GM19043 (cell line): ENCODE data around the gene HOXA7.

ENCODE experiments used
- ATAC-seq: cut with Tn5 transposase; IDR thresholded peaks from one replicate; pipeline ENCODE4 v1.9.1; 2021; ENCODE audit warnings: low read depth; ENCODE audit not compliant: unreplicated experiment

Gene HOXA7

GRCh38 chr7:27149842-27150567 is 6.5 kb downstream of the HOXA7 start:
- no peak for ATAC-seq

GRCh38 chr7:27148756-27149641 is 7.5 kb downstream of the HOXA7 start:
- ATAC-seq = no peak

DNA sequence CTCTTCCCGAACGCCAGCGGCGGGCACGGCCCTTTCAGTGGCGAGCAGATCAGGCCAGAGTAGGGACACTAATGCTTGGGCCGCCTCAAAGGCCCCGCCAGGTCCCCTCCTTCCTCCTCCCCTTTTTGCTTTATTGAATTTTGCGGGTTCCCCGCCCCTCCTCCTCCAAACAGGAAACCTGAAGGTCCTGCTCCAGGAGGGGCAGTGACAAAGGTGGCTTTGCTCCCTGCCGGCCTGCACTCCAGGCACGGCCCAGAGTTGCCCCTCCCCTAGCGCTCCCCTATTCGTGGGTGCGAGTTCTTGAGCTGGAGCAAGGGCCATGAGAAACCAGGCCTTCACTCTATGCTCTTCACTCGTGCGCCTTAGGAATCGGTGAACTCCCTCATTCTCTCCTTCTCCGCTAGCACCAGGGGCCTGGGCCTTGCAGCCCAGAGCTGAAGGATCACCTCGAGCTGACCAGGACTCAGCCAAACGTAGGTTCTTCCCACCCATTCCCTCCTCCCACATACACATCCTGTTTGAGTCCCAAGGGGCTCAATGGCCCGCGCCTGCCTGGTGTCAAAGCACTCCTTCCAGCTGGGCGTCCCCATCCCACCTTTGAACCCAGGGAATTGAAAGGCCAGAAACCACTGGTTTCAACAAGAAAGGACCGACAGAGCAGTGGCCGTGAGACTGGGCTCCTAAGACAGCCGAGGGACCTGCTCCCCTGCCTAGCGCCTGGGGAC is 8.3 kb downstream of the HOXA7 start:
- no peak for ATAC-seq

DNA sequence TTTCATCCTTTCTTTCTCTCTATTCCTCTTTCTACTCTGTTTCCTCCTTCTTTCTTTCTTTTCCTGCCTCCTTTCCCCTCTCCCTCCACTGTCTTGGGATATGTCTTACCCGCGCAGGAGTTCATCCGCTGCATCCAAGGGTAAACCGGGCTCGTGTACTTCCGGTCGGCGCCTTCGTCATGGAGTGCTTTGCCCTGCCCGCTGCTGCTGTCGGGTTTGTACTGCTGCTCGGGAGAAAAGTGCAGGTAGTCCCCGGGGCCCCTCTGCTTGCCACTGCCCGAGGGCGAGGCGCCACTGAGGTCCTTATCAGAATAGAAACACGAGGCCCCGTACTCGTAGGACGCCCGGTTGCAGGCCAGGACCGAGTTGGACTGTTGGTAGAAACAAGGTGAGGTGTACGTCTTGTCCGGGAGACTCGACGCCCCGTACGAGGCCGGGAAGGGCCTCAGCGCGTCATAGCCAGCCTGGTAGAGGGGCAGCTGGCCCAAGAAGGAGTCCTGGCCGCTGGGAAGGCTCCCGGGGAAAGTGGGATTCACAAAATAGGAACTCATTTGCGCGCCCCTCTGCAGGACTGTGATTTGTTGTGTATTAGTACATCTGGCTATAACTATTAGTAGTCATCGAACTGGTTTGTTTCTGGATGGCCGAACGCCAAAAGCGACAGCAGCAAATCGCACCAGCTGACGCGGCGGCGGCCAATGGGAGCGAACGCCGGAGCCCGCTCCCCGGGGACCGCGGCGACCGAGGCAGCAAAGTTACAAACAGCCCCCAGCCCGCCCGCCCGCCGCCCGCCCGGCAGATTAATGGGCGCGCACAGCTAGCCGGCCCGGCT is 9.1 kb downstream of the HOXA7 start, which contains the start of gene HOXA6:
TSS of gene HOXA6 (minus strand) at position 576 of the 832 bp plus-strand sequence. CDS start at position 551, 25 bp downstream.
- no peak for ATAC-seq

GRCh38 chr7:27146491-27147198 is 9.8 kb downstream of the HOXA7 start:
- ATAC-seq = no peak

- ATAC-seq = no peak
Observed at GRCh38 chr7:27145914-27146412, 10.5 kb downstream of the HOXA7 start.

GRCh38 chr7:27145165-27145913 is 11.1 kb downstream of the HOXA7 start:
- ATAC-seq = no peak

- no peak for ATAC-seq
Observed at GRCh38 chr7:27144781-27145164, 11.7 kb downstream of the HOXA7 start.

- no peak for ATAC-seq
Observed at GRCh38 chr7:27143950-27144780, 12.3 kb downstream of the HOXA7 start.

- ATAC-seq = no peak
Observed at GRCh38 chr7:27143023-27143949, 13.2 kb downstream of the HOXA7 start, which contains the start of gene HOXA5. Gene HOXA5, minus strand, starts transcription at chr7:27143681. Its CDS starts 74 bp downstream, at chr7:27143607.

DNA sequence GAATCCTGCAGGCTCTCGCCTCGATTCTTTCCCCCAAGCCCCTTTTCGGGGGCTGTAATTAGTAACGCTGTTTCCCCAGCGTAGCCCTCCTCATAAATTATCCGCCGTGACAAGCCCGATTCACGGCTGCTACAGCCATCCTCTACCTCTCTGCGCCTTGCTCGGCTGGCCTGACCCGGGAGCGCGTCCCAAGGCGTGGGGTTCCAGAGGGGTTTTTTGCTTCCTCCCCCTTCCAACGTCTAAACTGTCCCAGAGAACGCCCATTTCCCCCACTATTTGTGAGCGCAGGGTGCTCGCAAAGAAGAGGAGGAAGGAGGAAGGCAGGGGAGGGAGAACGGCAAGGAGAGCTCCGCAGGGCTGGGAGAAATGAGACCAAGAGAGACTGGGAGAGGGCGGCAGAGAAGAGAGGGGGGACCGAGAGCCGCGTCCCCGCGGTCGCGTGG is 13.9 kb downstream of the HOXA7 start:
- no peak for ATAC-seq

GRCh38 chr7:27141923-27142579 is 14.4 kb downstream of the HOXA7 start:
- no peak for ATAC-seq

GRCh38 chr7:27141137-27141922 is 15.1 kb downstream of the HOXA7 start:
- no peak for ATAC-seq

GRCh38 chr7:27140126-27140857 is 16.2 kb downstream of the HOXA7 start:
- ATAC-seq = no peak
